ENCODE measurements around the gene SUN2. TPM values are rescaled to one million over a fixed set of nuclear protein-coding genes. Genes with fewer than 3 reads are reported as not detected.

SUN2 gene
- total RNA-seq, 4 donors from 2014 or later = 118 to 285 (median 175) TPM

- no peak for DNase-seq
- Histone ChIP-seq H3K4me3 (no peak overlapping the region), H3K27ac (no peak overlapping the region), H3K9me3 (no peaks in the 10 kb centered on the region), H3K36me3 (peaks cover 0 to 2% of the 10 kb centered on the region in 2 donors), H3K27me3 (no peaks in the 10 kb centered on the region), H3K4me1 (no peaks in the 10 kb centered on the region)
- intact Hi-C loops (cut with DNase I; ENCODE audit: low total_unique reads) = no loop called here
- TF ChIP-seq CTCF (IDR thresholded peaks at IDR 0.05) (no peak), POLR2A (IDR thresholded peaks at IDR 0.05) (no peak)
These were observed 13.4 kb downstream of the SUN2 start for GRCh38 chr22:38742176-38742942.

GRCh38 chr22:38741576-38741975 is 14.2 kb downstream of the SUN2 start:
- DNase-seq = no peak
- Histone ChIP-seq H3K4me1 (no peaks in the 10 kb centered on the region), H3K27me3 (no peaks in the 10 kb centered on the region), H3K27ac (no peak overlapping the region), H3K4me3 (no peak overlapping the region), H3K9me3 (no peaks in the 10 kb centered on the region), H3K36me3 (peaks cover 0 to 2% of the 10 kb centered on the region in 2 donors)
- intact Hi-C loops (cut with DNase I; ENCODE audit: low total_unique reads) = no loop called here
- TF ChIP-seq CTCF (IDR thresholded peaks at IDR 0.05) (no peak), POLR2A (IDR thresholded peaks at IDR 0.05) (no peak)

GRCh38 chr22:38741166-38741565 is 14.6 kb downstream of the SUN2 start:
- Histone ChIP-seq H3K9me3 (no peaks in the 10 kb centered on the region), H3K27me3 (no peaks in the 10 kb centered on the region), H3K27ac (no peak overlapping the region), H3K36me3 (peaks cover 0 to 2% of the 10 kb centered on the region in 2 donors), H3K4me1 (no peaks in the 10 kb centered on the region), H3K4me3 (no peak overlapping the region)
- TF ChIP-seq CTCF (IDR thresholded peaks at IDR 0.05) = no peak
- no peak for TF ChIP-seq POLR2A (IDR thresholded peaks at IDR 0.05)
- DNase-seq = no peak
- intact Hi-C loops (cut with DNase I; ENCODE audit: low total_unique reads) = no loop called here

GRCh38 chr22:38740754-38741153 is 15.0 kb downstream of the SUN2 start:
- no peak overlapping the region for H3K27ac ChIP-seq
- no peaks in the 10 kb centered on the region for H3K27me3 ChIP-seq
- no peaks in the 10 kb centered on the region for H3K9me3 ChIP-seq
- DNase-seq = no peak
- H3K4me1 ChIP-seq = no peaks in the 10 kb centered on the region
- no peak for TF ChIP-seq POLR2A (IDR thresholded peaks at IDR 0.05)
- TF ChIP-seq CTCF (IDR thresholded peaks at IDR 0.05) = no peak
- H3K4me3 ChIP-seq = no peak overlapping the region
- peaks cover 0 to 2% of the 10 kb centered on the region in 2 donors for H3K36me3 ChIP-seq
- intact Hi-C loops (cut with DNase I; ENCODE audit: low total_unique reads) = no loop called here

GRCh38 chr22:38740116-38740723 is 15.6 kb downstream of the SUN2 start:
- no peak for DNase-seq
- Histone ChIP-seq H3K4me3 (no peak overlapping the region), H3K27me3 (no peaks in the 10 kb centered on the region), H3K9me3 (no peaks in the 10 kb centered on the region), H3K36me3 (peaks cover 0 to 2% of the 10 kb centered on the region in 2 donors), H3K4me1 (no peaks in the 10 kb centered on the region), H3K27ac (no peak overlapping the region)
- intact Hi-C loops (cut with DNase I; ENCODE audit: low total_unique reads) = no loop called here
- TF ChIP-seq POLR2A (IDR thresholded peaks at IDR 0.05) = no peak
- no peak for TF ChIP-seq CTCF (IDR thresholded peaks at IDR 0.05)

Data from uterus (tissue), 4 donors.